Hematopoietic multipotent progenitor cell treated with erythropoietin and hydrocortisone succinate and interleukin-3 and kit ligand, for 15 days (in vitro differentiated cells): Measurements from ENCODE around the gene FCGR1A.
"Not testable (repeated sequence)": the region's sequence is repeated elsewhere in the genome, so short reads cannot be mapped to it uniquely, and the experiment has no call there.

Source experiments
- DNase-seq: peaks from one replicate; pipeline ENCODE4 v3.0.0-alpha.2; 2015; ENCODE audit warnings: low spot score

FCGR1A gene

DNA sequence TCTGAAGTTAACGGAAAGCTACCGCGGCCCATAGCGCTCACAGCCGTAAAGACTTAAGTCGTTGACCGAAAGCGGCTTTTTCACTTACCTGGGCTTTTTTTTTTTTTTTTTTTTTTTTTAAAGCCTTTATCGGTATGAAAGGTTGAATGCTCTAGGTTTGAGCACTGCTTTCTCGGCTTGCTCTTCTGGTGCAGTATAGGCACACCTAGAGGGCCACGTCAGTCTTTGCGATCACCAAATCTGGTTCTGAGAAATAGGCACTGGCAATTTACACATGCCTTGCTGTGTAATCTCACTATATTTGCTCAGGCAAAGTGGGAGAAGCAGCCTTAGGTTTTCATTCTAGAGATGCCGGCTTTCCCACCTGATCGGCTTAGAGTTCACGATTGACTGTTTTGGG lies 50.6 kb downstream of the FCGR1A start:
- DNase-seq = not testable (repeated sequence)

DNA sequence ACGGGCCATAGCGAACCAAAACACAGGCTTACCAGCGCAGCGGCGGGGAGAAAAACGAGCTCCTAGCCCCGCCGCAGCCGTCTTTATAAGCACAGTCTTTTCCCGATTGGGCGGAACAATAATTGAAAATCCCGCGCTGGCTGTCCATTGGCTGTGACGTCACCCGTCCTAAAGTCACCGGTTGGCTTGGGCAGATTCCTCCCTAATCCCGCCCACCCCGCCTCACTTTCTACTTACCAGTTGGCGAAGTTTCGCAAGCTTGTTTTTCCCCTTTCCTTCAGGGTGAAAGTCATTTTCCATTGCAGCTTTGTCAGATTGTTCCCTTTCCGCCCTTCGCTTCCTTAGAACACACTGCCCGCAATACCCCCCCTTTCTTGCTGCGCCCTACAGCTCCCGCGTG lies 58.7 kb downstream of the FCGR1A start:
- not testable (repeated sequence) for DNase-seq
